Measurements from ENCODE around the gene ATP5F1A.

ATP5F1A gene

GRCh38 chr18:46073474-46074331, 24.4 kb downstream of the ATP5F1A start:
- DNase-seq (ENCODE audit: low read depth in 2 of 2), result peak in 1 of 2 donors; percentile 46

- no peak for DNase-seq (ENCODE audit: low read depth in 2 of 2)
Observed at GRCh38 chr18:46072959-46073358, 25.1 kb downstream of the ATP5F1A start.

- DNase-seq (ENCODE audit: low read depth in 2 of 2), result no peak
Observed at GRCh38 chr18:46072376-46072867, 25.7 kb downstream of the ATP5F1A start.

GRCh38 chr18:46071653-46072375, 26.3 kb downstream of the ATP5F1A start, which contains the start of gene PSTPIP2:
Gene PSTPIP2 (minus strand): TSS chr18:46072260. CDS start chr18:46072188, 72 bp downstream.
- DNase-seq (ENCODE audit: low read depth in 2 of 2), result peak; percentile 51 to 55

GRCh38 chr18:46070815-46071652, 27.1 kb downstream of the ATP5F1A start:
- no peak for DNase-seq (ENCODE audit: low read depth in 2 of 2)

GRCh38 chr18:46070232-46070631, 27.9 kb downstream of the ATP5F1A start:
- no peak for DNase-seq (ENCODE audit: low read depth in 2 of 2)

GRCh38 chr18:46069524-46069923, 28.6 kb downstream of the ATP5F1A start:
- no peak for DNase-seq (ENCODE audit: low read depth in 2 of 2)

- DNase-seq (ENCODE audit: low read depth in 2 of 2), result no peak
Observed at GRCh38 chr18:46068763-46069162, 29.3 kb downstream of the ATP5F1A start.

- DNase-seq (ENCODE audit: low read depth in 2 of 2), result no peak
Observed at GRCh38 chr18:46067438-46068007, 30.6 kb downstream of the ATP5F1A start.

GRCh38 chr18:46062781-46063180, 35.3 kb downstream of the ATP5F1A start:
- no peak for DNase-seq (ENCODE audit: low read depth in 2 of 2)

GRCh38 chr18:46061796-46062195, 36.3 kb downstream of the ATP5F1A start:
- no peak for DNase-seq (ENCODE audit: low read depth in 2 of 2)

GRCh38 chr18:46061387-46061786, 36.7 kb downstream of the ATP5F1A start:
- DNase-seq (ENCODE audit: low read depth in 2 of 2), result no peak

GRCh38 chr18:46060359-46060841, 37.7 kb downstream of the ATP5F1A start:
- no peak for DNase-seq (ENCODE audit: low read depth in 2 of 2)

- DNase-seq (ENCODE audit: low read depth in 2 of 2), result no peak
Observed at GRCh38 chr18:46055838-46056230, 42.3 kb downstream of the ATP5F1A start.

GRCh38 chr18:46054956-46055837, 42.9 kb downstream of the ATP5F1A start:
- no peak for DNase-seq (ENCODE audit: low read depth in 2 of 2)

- no peak for DNase-seq (ENCODE audit: low read depth in 2 of 2)
Observed at GRCh38 chr18:46053368-46054095, 44.6 kb downstream of the ATP5F1A start.

- no peak for DNase-seq (ENCODE audit: low read depth in 2 of 2)
Observed at GRCh38 chr18:46051731-46052461, 46.2 kb downstream of the ATP5F1A start.

GRCh38 chr18:46050268-46050667, 47.8 kb downstream of the ATP5F1A start:
- DNase-seq (ENCODE audit: low read depth in 2 of 2), result no peak

GRCh38 chr18:46048641-46049040, 49.5 kb downstream of the ATP5F1A start:
- no peak for DNase-seq (ENCODE audit: low read depth in 2 of 2)

All from stimulated activated CD4-positive, alpha-beta T cell treated with anti-CD3 and anti-CD28 coated beads, Interleukin-15, amount 100 ng/mL, for 48 hours (primary cell).